Liver (tissue), 3 donors: ENCODE data around the gene E2F4.

Experiments
- TAF1 ChIP-seq: conservative IDR thresholded peaks from 2 replicates; pipeline ENCODE4 v1.6.1; 2016; ENCODE audit warnings: antibody characterized with exemption, mild to moderate bottlenecking
- TF ChIP-seq, protein P1 (sequence below): fragments of 150-350 bp; IDR thresholded peaks from 2 replicates; pipeline ENCODE4 v1.5.1; 2017; ENCODE audit warnings: improper control_type of control experiment, low read depth, low read length; ENCODE audit not compliant: missing input control
- donor health status: healthy.
- donor health status: healthy.

DNA sequence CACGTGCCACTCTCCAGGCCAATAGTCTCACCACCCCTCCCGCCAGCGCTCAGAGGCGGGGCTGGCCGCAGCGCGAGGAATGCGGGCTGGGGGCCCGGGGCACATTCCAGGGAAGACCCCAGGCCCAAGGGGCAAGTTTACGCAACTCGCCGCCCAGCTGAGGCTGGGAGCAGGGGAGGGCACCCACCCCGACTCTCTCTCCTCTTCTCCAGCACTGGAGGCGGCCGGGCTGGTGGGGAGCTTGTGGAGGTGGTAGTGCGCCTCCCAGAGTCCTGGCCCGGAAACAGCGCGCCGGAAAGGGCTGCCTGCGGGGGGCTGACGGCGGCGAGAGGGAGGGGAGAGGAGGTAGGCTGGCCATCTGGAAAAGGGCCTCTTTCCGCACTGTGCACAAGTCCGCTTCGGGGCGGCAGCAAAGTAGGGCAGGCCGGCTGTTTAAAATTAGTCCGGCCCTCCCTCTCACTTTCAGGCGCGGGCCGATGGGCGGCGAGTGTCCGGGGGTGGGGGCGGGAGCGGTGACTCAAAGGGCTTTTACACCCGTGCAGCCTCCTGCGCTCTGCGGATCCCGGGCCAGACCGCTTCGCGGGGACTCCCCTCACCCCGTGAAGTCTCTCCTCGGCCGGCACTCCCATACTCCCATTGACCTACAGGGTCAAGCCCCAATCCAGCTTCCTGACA, 54.3 kb downstream of the E2F4 start:
- TF ChIP-seq, protein P1, sequence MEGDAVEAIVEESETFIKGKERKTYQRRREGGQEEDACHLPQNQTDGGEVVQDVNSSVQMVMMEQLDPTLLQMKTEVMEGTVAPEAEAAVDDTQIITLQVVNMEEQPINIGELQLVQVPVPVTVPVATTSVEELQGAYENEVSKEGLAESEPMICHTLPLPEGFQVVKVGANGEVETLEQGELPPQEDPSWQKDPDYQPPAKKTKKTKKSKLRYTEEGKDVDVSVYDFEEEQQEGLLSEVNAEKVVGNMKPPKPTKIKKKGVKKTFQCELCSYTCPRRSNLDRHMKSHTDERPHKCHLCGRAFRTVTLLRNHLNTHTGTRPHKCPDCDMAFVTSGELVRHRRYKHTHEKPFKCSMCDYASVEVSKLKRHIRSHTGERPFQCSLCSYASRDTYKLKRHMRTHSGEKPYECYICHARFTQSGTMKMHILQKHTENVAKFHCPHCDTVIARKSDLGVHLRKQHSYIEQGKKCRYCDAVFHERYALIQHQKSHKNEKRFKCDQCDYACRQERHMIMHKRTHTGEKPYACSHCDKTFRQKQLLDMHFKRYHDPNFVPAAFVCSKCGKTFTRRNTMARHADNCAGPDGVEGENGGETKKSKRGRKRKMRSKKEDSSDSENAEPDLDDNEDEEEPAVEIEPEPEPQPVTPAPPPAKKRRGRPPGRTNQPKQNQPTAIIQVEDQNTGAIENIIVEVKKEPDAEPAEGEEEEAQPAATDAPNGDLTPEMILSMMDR: no peak
- TF ChIP-seq TAF1: no peak
